Activated naive CD4-positive, alpha-beta T cell treated with anti-CD3 and anti-CD28 coated beads for 36 hours (primary cell): Measurements from ENCODE around the gene ARHGEF10L. TPM values are rescaled to one million over a fixed set of nuclear protein-coding genes. Genes with fewer than 3 reads are reported as not detected.

Experiments used
- CTCF ChIA-PET: fragments of 350-600 bp; sonication (Branson Sonifier 250); formaldehyde crosslinking; loops from one replicate; lab custom pipeline; 2021; ENCODE audit warnings: antibody characterized with exemption; lab: Charles Lee
- DNase-seq: peaks from one replicate; pipeline ENCODE4 v3.0.0-alpha.2; 2020
- H3K27ac Mint-ChIP-seq: one replicate; pipeline ENCODE4 v1.8.0; 2021; ENCODE audit warnings: mild to moderate bottlenecking, mixed read lengths
- H3K27me3 Mint-ChIP-seq: one replicate; pipeline ENCODE4 v1.8.0; 2021; ENCODE audit warnings: low read depth, mixed read lengths
- H3K36me3 Mint-ChIP-seq: one replicate; pipeline ENCODE4 v1.8.0; 2021; ENCODE audit warnings: low read depth, mixed read lengths
- H3K4me1 Mint-ChIP-seq: one replicate; pipeline ENCODE4 v1.8.0; 2021; ENCODE audit warnings: low read depth, mixed read lengths
- H3K4me3 Mint-ChIP-seq: one replicate; pipeline ENCODE4 v1.8.0; 2021; ENCODE audit warnings: mild to moderate bottlenecking, moderate library complexity, mixed read lengths
- H3K9me3 Mint-ChIP-seq: one replicate; pipeline ENCODE4 v1.8.0; 2021; ENCODE audit warnings: mixed read lengths
- intact Hi-C: fragments of 100-400 bp; cut with micrococcal nuclease; formaldehyde crosslinking; loops from one replicate; pipeline ENCODE4 v1.15.1; 2023
- total RNA-seq, 2 experiments: library from RNA; stranded (reverse); gene quantifications; one replicate each; pipeline ENCODE4 v1.2.3, GENCODE V29; 2021

ARHGEF10L gene
- total RNA-seq, 2 experiments from 2014 or later = not detected

DNA sequence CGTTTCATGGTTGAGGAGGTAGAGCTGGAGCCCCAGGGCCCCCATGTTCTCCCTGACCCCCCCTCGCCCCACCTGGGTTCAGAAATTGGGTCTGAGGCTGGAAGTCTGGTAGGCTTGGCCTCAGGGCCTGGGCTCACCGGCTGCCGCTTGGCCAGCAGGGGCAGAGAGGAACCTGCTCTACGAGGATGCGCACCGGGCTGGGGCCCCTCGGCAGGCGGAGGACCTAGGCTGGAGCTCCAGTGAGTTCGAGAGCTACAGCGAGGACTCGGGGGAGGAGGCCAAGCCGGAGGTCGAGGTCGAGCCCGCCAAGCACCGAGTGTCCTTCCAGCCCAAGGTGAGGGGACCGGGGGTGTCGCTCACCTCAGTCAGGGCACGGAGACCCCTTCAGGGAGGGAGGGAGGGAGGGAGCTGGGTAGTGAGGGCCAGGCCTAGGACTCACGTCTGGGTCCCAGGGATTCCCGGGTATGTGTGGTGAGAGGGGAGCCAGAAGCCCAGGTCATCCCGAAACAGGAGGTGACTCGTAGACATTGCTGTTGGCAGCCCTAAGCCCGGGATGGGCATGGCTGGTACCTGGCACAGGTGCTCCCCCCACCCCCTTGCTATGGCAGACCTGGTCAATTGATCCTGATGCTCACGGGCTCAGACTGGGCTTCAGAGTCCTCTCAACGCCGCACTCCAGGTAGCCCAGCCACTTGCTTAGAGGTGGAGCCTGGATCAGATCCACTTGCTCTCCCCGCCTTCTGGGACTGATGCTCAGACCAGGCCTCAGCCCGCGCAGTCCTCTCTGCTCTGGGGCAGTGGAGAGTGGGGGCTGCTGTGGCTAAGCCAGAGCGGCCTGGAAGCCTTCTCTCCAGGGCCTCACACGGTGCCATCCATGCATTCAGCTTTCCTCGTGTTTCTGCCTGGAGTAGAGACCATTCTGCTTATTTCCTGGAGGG is 68.4 kb downstream of the ARHGEF10L start:
- no peaks in the 10 kb centered on the region for H3K27me3 Mint-ChIP-seq
- CTCF ChIA-PET = interaction anchor here (0.6 to 4.5 kb wide), 16 partner anchors 13 to 118 kb away, joined by 3 to 38 read pairs (median 5); no protein-coding TSS in a partner anchor
- no peaks in the 10 kb centered on the region for H3K9me3 Mint-ChIP-seq
- H3K27ac Mint-ChIP-seq = no peak overlapping the region
- no peak for DNase-seq
- H3K36me3 Mint-ChIP-seq = no peaks in the 10 kb centered on the region
- intact Hi-C loops = loop anchor here (2.0 kb wide), 1 partner anchor 113 kb away; no protein-coding TSS in a partner anchor
- no peak overlapping the region for H3K4me3 Mint-ChIP-seq
- no peaks in the 10 kb centered on the region for H3K4me1 Mint-ChIP-seq

DNA sequence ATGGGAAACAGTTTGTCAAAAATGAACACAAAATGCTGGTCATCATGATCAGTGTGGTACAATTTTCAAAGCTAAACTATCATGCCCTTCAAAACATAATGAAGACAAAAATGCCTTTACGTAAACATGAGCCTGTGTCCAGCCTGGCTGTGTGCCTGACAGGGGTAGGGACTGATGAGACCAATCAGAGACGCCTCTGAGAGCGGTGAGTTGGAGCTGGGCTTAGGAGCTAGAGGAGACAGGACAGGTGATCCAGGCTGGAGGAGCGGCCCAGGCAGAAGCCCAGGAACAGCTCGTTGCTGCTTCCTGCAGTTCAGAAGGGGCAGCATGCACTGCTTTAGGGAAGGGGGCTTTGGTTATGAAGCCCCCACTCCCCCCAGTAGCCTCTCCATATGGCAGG is 70.0 kb downstream of the ARHGEF10L start:
- no peaks in the 10 kb centered on the region for H3K27me3 Mint-ChIP-seq
- no peak for DNase-seq
- no peaks in the 10 kb centered on the region for H3K36me3 Mint-ChIP-seq
- no peak overlapping the region for H3K4me3 Mint-ChIP-seq
- CTCF ChIA-PET = interaction anchor here (0.6 to 1.5 kb wide), 2 partner anchors 104 to 225 kb away, joined by 3 to 5 read pairs; no protein-coding TSS in a partner anchor
- no peaks in the 10 kb centered on the region for H3K9me3 Mint-ChIP-seq
- H3K27ac Mint-ChIP-seq = no peak overlapping the region
- no peaks in the 10 kb centered on the region for H3K4me1 Mint-ChIP-seq
- intact Hi-C loops = no loop called here

- Mint-ChIP-seq H3K4me3 (no peak overlapping the region), H3K36me3 (no peaks in the 10 kb centered on the region), H3K27ac (no peak overlapping the region), H3K4me1 (no peaks in the 10 kb centered on the region), H3K9me3 (no peaks in the 10 kb centered on the region), H3K27me3 (no peaks in the 10 kb centered on the region)
- intact Hi-C loops = no loop called here
- CTCF ChIA-PET = interaction anchor here (0.5 to 1.5 kb wide), 2 partner anchors 105 to 113 kb away, joined by 5 read pairs; no protein-coding TSS in a partner anchor
- no peak for DNase-seq
Measured at GRCh38 chr1:17610085-17610484, 70.6 kb downstream of the ARHGEF10L start.

DNA sequence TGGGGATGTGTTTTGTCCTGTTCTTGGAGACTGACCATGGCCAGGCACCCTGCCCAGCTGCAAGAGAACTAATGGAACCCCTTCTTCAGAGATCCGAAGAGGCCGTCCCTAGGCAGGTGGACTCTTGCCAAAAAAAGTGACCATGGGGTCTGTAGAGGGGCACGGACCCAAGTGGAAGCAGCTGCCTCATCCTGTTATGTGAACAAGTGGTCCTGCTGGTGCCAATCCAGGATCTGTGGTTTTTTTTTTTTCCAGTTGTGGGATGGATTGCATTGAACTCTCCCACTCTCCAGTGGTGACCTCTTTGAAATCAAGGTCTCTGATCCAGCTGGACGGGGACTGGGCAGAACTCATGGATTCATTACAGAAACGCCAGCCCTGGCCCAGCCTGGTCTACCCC is 71.2 kb downstream of the ARHGEF10L start:
- H3K36me3 Mint-ChIP-seq = no peaks in the 10 kb centered on the region
- no peaks in the 10 kb centered on the region for H3K9me3 Mint-ChIP-seq
- intact Hi-C loops = no loop called here
- H3K4me1 Mint-ChIP-seq = no peaks in the 10 kb centered on the region
- H3K27me3 Mint-ChIP-seq = no peaks in the 10 kb centered on the region
- DNase-seq = no peak
- no peak overlapping the region for H3K4me3 Mint-ChIP-seq
- CTCF ChIA-PET = interaction anchor here (0.5 to 1.5 kb wide), 4 partner anchors 91 to 113 kb away, joined by 3 to 5 read pairs (median 4); no protein-coding TSS in a partner anchor
- no peak overlapping the region for H3K27ac Mint-ChIP-seq

- H3K4me3 Mint-ChIP-seq = no peak overlapping the region
- no peak overlapping the region for H3K27ac Mint-ChIP-seq
- intact Hi-C loops = no loop called here
- H3K27me3 Mint-ChIP-seq = no peaks in the 10 kb centered on the region
- CTCF ChIA-PET = interaction anchor here (0.5 to 1.2 kb wide), 2 partner anchors 13 to 110 kb away, joined by 3 to 4 read pairs; no protein-coding TSS in a partner anchor
- DNase-seq = no peak
- no peaks in the 10 kb centered on the region for H3K36me3 Mint-ChIP-seq
- no peaks in the 10 kb centered on the region for H3K4me1 Mint-ChIP-seq
- H3K9me3 Mint-ChIP-seq = no peaks in the 10 kb centered on the region
Measured at GRCh38 chr1:17611991-17612390, 72.5 kb downstream of the ARHGEF10L start.

GRCh38 chr1:17612831-17613230 is 73.3 kb downstream of the ARHGEF10L start:
- Mint-ChIP-seq H3K27ac (no peak overlapping the region), H3K36me3 (no peaks in the 10 kb centered on the region), H3K4me1 (no peaks in the 10 kb centered on the region), H3K27me3 (peaks cover 2% of the 10 kb centered on the region), H3K4me3 (no peak overlapping the region), H3K9me3 (no peaks in the 10 kb centered on the region)
- intact Hi-C loops = no loop called here
- no peak for DNase-seq
- CTCF ChIA-PET = no interaction called here

- peaks cover 8% of the 10 kb centered on the region for H3K27me3 Mint-ChIP-seq
- no peaks in the 10 kb centered on the region for H3K4me1 Mint-ChIP-seq
Measured at GRCh38 chr1:17614586-17614985, 75.1 kb downstream of the ARHGEF10L start.

DNA sequence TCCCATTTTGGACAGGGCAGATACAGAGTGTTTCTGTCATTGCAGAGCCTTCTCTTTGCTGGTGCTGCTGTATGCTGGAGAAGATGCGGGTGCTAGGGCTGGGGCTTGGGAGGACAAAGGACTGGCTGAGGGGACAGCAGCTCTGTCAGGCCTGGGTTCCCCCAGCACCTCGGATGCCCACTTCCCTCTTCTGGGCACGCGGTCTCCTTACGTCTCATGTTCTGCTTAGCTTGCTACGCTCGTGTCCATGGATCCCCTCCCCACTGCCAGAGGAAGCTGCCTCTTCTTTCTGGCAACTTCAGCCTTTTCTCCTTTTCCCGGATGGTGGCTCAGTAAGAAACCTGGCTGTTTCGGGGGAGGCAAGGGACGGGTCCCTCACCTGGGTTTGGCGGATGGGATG is 75.7 kb downstream of the ARHGEF10L start:
- CTCF ChIA-PET = no interaction called here
- DNase-seq = no peak
- H3K9me3 Mint-ChIP-seq = no peaks in the 10 kb centered on the region
- no peaks in the 10 kb centered on the region for H3K36me3 Mint-ChIP-seq
- no peaks in the 10 kb centered on the region for H3K4me1 Mint-ChIP-seq
- H3K27me3 Mint-ChIP-seq = peaks cover 9% of the 10 kb centered on the region
- H3K27ac Mint-ChIP-seq = no peak overlapping the region
- intact Hi-C loops = no loop called here
- no peak overlapping the region for H3K4me3 Mint-ChIP-seq

More at GRCh38 chr1:17614586-17614985, 75.1 kb downstream of the ARHGEF10L start:
- Mint-ChIP-seq H3K36me3 (no peaks in the 10 kb centered on the region), H3K4me3 (no peak overlapping the region), H3K9me3 (no peaks in the 10 kb centered on the region), H3K27ac (no peak overlapping the region)
- CTCF ChIA-PET = no interaction called here
- DNase-seq = no peak
- intact Hi-C loops = no loop called here

- intact Hi-C loops = no loop called here
- no peak for DNase-seq
- Mint-ChIP-seq H3K9me3 (no peaks in the 10 kb centered on the region), H3K27ac (no peak overlapping the region), H3K27me3 (peaks cover 11% of the 10 kb centered on the region), H3K36me3 (no peaks in the 10 kb centered on the region), H3K4me1 (no peaks in the 10 kb centered on the region), H3K4me3 (no peak overlapping the region)
- CTCF ChIA-PET = interaction anchor here (1.6 kb wide), 1 partner anchor 9 kb away, joined by 3 read pairs; no protein-coding TSS in a partner anchor
Measured at GRCh38 chr1:17615959-17616358, 76.5 kb downstream of the ARHGEF10L start.

DNA sequence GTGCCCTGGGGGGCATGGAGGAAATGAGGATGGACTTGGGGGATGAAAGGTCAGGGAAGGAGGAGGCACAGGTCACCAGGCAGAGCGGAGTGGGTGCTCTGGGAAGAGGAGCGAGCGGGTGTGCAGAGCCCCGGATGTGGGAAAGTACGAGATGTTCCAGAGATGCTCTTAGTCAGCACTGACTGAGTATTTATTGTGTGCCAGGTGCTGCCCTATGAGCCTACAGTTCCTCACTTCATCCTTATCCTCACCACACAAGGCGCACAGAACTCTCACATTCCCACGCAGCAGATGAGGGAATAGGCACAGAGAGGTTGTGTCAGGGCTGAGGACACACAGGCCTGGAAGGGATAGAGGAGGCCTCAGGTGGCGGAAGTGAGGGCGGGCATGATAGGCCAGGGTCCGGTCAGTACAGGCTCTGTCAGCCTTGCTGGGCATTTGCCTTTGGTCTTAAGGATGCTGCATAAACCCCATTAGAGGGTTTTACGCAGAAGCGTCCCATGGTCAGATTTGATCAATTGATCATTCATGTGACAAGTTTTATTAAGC is 77.3 kb downstream of the ARHGEF10L start:
- intact Hi-C loops = no loop called here
- Mint-ChIP-seq H3K4me3 (no peak overlapping the region), H3K9me3 (no peaks in the 10 kb centered on the region), H3K27me3 (peaks cover 11% of the 10 kb centered on the region), H3K27ac (no peak overlapping the region), H3K36me3 (no peaks in the 10 kb centered on the region), H3K4me1 (no peaks in the 10 kb centered on the region)
- DNase-seq = no peak
- CTCF ChIA-PET = interaction anchor here (1.6 kb wide), 1 partner anchor 10 kb away, joined by 3 read pairs; no protein-coding TSS in a partner anchor

- no peak for DNase-seq
- no peaks in the 10 kb centered on the region for H3K4me1 Mint-ChIP-seq
- CTCF ChIA-PET = no interaction called here
- peaks cover 11% of the 10 kb centered on the region for H3K27me3 Mint-ChIP-seq
- H3K9me3 Mint-ChIP-seq = no peaks in the 10 kb centered on the region
- H3K27ac Mint-ChIP-seq = no peak overlapping the region
- intact Hi-C loops = no loop called here
- H3K4me3 Mint-ChIP-seq = no peak overlapping the region
- no peaks in the 10 kb centered on the region for H3K36me3 Mint-ChIP-seq
Measured at GRCh38 chr1:17617787-17618557, 78.5 kb downstream of the ARHGEF10L start.
